Activated CD4-positive, alpha-beta T cell treated with anti-CD3 and anti-CD28 coated beads, Interleukin-2, amount 50 U/mL, for 1 hour (primary cell): Measurements from ENCODE around the gene CTDSP2.
"Not testable (repeated sequence)": the region's sequence is repeated elsewhere in the genome, so short reads cannot be mapped to it uniquely, and the experiment has no call there.

Source experiments
- DNase-seq: peaks from one replicate; pipeline ENCODE4 v3.0.0-alpha.2; 2020

CTDSP2 gene

GRCh38 chr12:57777367-57777766 is 69.2 kb downstream of the CTDSP2 start:
- DNase-seq = no peak

DNA sequence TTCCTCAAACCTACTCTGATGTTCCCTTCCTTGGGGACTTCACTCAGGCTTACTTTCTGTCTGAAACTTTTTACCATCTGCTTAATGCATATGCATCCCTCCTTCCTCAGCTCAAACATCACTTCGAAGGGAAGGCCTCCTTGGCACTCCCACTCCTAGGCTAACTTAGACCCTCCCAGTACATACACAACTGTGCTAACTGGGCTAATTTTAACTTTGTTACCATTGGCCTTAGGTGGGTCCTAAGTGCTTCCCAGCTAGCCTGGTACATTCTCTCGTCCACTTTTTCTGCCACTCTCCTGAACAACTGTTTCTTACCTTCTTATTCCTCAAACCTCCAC is 70.3 kb downstream of the CTDSP2 start:
- DNase-seq = no peak

DNA sequence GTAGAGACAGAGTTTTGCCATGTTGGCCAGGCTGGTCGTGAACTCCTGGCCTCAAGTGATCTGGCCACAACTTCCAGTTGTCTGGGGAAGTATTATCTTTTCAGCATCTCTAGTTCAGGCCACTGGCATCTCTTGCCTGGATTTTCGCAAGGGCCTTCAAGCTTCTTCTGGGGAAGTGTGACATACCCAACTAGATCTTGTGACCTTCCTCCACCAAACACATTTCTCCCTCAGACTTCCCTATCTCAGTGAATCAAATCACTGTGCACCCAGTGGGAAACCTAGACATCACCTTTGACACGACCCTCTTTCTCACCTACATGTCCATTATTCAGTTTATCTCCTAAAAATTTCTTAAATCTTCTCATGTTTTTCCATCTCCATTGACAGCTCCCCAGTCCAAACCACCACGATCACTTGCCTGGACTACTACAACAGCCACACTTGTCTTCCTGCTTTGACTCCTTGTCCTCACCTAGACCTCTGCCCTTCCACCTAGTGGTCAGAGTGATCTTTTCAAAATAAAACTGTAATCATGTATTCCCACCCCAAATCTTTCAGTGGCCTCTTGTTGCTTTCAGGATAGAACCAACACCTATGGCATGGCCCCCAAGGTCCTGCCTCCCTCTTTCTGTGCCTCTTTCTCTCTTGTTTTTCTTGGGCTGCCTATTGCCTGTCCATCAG is 70.8 kb downstream of the CTDSP2 start:
- DNase-seq = no peak

GRCh38 chr12:57775044-57775443 is 71.5 kb downstream of the CTDSP2 start:
- no peak for DNase-seq

- not testable (repeated sequence) for DNase-seq
Measured at GRCh38 chr12:57774634-57775033, 71.9 kb downstream of the CTDSP2 start.

- no peak for DNase-seq
Measured at GRCh38 chr12:57772429-57773322, 73.9 kb downstream of the CTDSP2 start, which contains the start of gene EEF1AKMT3. Gene EEF1AKMT3, plus strand, starts transcription at chr12:57772614. Its CDS starts 111 bp downstream, at chr12:57772725.

DNA sequence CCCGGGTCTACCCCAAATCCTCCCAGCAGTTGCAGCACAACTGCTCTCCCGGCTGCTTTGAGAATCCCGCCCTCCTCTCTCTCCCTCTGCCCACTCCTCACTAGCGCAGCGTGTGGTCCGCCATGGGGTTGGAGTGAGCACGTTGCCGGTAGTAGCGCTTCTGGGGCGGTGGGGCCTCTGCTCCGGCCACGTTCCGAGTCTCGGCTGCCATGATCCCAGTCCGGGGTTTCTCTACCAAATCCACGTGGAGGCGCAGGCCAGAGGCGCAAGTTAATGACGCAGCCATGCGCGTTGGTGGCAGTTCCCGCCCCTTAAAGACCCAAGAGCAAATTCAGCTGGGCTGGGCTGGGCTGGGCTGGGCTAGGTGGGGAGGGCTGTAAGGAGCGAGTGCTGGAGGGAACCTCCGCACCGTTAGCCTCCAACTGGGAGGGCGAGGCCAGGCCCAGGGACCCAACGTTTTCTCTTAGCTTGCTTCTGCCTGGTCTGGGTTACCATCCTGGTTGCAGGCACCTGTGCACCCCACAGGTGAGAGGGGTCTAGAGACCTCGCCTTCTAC is 74.6 kb downstream of the CTDSP2 start, which contains the start of gene METTL1:
TSS of gene METTL1 (minus strand) at position 233 of the 556 bp plus-strand sequence. CDS start at position 211, 22 bp downstream.
- DNase-seq = peak; percentile 87

DNA sequence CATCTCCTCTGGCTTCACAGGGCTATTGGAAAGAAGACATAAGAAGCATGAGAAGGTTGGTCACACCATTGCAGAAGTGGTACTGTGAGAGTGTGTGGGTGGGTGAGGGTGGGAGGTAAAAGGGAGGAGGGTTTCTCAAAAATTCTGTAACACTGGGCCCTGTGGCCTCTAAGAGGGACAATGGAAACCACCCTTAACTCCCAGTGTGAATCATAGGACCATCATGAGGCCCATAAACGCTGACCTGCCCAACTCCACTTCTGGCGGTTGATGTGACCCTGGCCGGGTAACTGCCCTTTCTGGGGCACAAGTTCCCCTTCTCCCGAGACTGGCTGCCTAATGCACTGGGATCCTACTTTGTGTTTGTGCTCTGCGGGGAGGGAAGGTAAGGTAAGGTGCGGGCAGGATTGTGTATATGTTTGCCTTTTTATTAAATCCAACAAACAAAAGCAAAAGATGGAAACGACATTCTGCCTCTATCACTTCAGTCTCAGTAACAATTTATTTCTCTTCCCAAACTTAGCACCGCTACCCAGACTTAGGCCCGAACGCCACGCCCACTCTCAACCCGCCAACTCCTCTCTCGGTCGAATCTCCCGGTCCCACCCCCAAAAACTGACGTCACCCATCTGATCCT is 75.2 kb downstream of the CTDSP2 start:
- peak; percentile 78 for DNase-seq

- DNase-seq = no peak
Measured at GRCh38 chr12:57770734-57771133, 75.8 kb downstream of the CTDSP2 start.
